Measurements from ENCODE around the gene CECR2. TPM values are rescaled to one million over a fixed set of nuclear protein-coding genes. Genes with fewer than 3 reads are reported as not detected.
"Not testable (repeated sequence)": the region's sequence is repeated elsewhere in the genome, so short reads cannot be mapped to it uniquely, and the experiment has no call there.

CECR2 gene
- total RNA-seq, 1 experiment from 2014 or later = 0.24 TPM

DNA sequence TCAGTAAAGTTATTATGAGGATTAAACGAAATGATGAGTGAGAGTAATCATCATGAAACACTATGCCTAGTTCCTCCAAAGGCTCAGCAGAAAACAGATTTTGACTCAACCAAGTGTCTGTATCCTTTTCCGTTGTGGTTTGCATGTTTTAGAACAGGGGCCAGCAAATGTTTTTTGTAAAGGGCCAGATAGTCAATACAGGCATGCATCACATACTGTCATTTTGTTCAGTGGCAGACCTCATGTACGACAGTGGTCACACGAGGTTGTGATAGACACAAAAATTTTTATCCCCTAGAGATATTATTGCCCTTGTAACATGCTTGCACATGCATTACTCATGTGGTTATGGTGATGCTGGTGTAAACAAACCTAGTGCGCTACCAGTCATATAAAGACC lies 112.2 kb downstream of the CECR2 start:
- in situ Hi-C loops (cut with HindIII; ENCODE audit: low pct_unique_long_range_greater_than_20kb, low sequenced_read_pairs) = no loop called here
- no peak for DNase-seq (ENCODE audit: low read depth)

DNA sequence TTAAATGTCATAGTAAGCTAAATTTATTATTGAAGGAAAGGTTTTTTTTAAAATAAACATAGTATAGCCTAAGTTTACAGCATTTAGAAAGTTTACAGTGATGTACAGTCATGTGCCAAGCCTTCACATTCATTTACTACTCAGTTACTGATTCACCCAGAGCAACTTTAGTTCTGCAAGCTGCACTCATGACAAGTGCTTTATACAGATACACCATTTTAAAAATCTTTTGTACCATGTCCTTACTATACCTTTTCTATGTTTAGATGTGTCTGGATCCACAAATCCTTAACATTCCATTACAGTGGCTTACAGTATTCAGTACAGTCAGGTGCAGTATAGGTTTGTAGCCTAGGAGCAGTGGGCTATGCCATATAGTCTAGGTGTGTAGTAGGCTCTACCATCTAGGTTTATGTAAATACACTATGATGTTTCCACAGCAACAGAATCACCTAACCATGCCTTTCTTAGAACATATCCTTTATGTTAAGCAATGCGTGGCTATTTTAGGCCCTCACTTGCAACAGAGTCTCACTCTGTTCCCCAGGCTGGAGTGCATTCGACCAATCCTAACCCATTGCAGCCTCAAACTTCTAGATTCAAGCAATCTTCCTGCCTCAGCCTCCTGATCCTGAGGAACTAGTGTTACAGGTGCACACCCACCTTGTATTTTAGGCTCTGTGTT lies 114.6 kb downstream of the CECR2 start:
- in situ Hi-C loops (cut with HindIII; ENCODE audit: low pct_unique_long_range_greater_than_20kb, low sequenced_read_pairs) = no loop called here
- DNase-seq (ENCODE audit: low read depth) = peak; percentile 33

DNA sequence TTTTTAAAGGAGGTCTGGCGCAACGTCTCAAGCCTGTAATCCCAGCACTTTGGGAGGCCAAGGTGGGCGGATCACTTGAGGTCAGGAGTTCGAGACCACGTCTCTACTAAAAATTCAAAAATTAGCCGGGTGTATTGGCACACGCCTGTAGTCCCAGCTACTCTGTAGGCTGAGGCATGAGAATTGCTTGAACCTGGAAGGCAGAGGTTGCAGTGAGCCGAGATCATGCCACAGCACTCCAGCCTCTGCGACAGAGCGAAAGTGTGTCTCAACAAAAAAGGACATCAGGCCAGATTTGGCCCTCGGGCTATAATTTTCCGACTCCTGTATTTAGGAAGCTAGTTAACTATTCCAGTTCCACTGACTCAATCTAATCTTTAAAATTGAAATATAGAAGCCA lies 115.3 kb downstream of the CECR2 start:
- DNase-seq (ENCODE audit: low read depth) = no peak

DNA sequence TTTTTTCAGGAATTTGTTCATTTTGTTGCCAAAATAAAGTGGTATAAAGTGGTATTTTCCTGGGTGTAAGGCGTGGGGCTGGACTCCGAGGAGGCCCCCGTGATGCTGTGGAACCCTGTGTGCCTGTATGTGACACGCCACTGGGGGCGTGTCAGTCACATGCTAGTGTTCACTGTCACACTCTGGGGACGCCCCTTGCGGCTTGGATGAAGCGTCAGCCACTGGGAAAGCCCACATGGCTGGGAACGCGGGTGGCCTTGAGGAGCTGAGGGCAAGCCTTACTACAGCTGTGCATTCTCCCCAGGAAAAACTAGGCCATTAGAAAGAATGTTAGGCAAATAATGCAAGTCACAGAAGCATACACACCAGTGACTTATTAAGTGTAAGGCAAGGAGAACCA lies 117.1 kb downstream of the CECR2 start:
- DNase-seq (ENCODE audit: low read depth) = no peak
- in situ Hi-C loops (cut with HindIII; ENCODE audit: low pct_unique_long_range_greater_than_20kb, low sequenced_read_pairs) = no loop called here

More for the DNA sequence above, 115.3 kb downstream of the CECR2 start:
- in situ Hi-C loops (cut with HindIII; ENCODE audit: low pct_unique_long_range_greater_than_20kb, low sequenced_read_pairs) = no loop called here

DNA sequence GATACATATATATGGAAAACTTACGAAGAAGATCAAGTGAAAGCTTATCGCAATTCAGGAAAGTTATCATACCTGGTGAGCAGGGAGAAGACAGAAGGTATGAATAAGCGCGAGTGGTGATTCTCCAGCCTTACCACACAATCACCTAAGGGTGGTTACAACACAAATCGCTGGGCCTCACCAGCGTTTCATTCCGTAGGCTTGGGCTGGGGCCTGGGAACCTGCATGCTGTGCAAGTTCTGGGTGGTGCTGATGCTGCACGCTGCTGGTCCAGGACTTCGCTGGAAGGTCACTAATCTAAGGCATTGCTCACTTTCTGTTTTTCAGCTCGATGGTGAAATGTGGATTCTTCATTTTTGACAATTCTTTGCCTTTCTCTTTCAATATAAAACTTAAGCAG lies 117.5 kb downstream of the CECR2 start:
- no peak for DNase-seq (ENCODE audit: low read depth)
- in situ Hi-C loops (cut with HindIII; ENCODE audit: low pct_unique_long_range_greater_than_20kb, low sequenced_read_pairs) = no loop called here

DNA sequence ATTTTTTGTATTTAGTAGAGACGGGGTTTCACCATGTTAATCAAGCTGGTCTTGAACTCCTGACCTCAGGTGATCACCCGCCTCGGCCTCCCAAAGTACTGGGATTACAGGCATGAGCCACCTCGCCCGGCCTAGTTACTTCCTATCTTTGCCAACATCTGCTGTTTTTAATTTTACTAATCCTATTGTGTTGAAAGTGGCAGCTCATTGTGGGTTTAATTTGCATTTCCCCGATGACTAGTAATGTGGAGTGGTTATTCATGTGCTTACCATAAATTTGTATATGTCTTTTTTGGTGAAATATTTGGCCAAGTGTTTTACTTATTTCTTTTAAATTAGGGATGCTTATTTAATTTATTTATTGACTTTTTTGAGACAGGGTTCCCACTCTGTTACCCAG lies 119.8 kb downstream of the CECR2 start:
- no peak for DNase-seq (ENCODE audit: low read depth)
- in situ Hi-C loops (cut with HindIII; ENCODE audit: low pct_unique_long_range_greater_than_20kb, low sequenced_read_pairs) = no loop called here

DNA sequence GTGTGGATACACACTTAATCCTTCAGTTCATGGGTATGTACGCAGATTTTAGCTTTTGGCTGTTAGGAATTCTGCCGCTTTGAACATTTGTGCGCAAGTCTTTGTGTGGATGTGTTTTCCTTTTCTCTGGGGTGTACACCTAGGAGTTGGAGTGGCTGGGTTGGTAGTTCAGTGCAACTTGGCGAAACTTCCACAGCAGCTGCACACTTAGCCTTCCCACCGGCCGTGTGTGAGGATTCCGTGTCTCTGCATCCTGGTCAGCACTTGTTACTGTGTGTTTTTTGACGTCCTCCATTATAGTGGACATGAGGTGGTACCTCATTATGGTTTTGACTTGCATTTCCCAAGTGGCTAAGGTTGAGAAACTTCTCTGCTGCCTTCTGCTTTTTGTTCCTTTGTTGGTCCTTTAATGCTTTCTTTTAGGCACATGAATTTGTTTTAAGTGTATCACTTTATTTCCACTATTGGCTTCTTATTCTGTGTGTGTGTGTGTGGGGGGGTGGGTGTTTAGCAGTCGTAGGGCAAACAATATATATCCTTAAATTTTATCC lies 121.9 kb downstream of the CECR2 start:
- DNase-seq (ENCODE audit: low read depth) = no peak
- in situ Hi-C loops (cut with HindIII; ENCODE audit: low pct_unique_long_range_greater_than_20kb, low sequenced_read_pairs) = no loop called here

DNA sequence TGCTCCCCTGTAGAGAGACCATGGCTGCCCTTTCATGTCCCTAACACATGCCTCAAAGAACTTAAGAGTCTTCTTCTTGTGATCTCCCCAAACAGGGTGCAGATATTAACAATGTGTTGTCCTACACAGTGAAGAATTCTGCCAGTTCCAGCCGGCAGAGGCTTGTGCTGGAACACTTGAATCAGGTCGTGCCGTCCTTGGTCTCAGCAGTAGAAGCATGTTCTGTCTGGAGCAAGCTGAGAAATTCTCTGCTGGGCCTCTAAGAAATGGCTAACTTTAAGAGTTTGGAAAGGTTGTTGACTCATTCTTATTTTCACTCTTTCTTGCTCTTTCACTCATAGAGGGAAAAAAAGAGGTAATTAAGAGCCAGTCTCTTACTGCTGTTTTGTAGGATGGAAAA lies 123.0 kb downstream of the CECR2 start:
- in situ Hi-C loops (cut with HindIII; ENCODE audit: low pct_unique_long_range_greater_than_20kb, low sequenced_read_pairs) = no loop called here
- DNase-seq (ENCODE audit: low read depth) = no peak

DNA sequence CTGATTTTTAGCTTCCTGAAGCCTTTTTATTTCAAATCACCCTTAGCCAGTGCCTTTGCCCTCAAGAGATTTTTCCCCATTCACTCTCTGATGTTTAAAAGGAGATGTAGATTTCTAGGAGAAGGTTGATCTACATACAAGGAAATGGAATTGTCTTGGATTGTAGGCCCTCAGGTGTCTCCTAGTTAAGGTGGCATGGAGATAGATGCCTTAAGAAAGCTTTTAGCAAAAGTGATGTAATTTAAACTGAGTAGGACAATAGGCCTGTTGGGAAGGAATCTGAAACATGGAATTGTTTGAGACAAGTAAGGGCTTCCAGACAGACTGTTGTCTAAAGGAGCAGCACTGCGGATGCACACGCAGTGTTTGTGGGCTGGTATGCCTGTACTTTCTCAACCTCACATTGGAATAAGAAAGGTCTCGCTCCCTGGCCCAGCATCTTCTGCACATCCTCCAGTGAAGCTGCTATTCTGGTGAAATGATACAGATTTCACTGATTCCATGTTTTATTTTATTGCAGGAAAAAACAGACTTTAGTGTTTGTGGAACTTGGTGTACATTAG lies 124.2 kb downstream of the CECR2 start:
- DNase-seq (ENCODE audit: low read depth) = no peak
- in situ Hi-C loops (cut with HindIII; ENCODE audit: low pct_unique_long_range_greater_than_20kb, low sequenced_read_pairs) = no loop called here

DNA sequence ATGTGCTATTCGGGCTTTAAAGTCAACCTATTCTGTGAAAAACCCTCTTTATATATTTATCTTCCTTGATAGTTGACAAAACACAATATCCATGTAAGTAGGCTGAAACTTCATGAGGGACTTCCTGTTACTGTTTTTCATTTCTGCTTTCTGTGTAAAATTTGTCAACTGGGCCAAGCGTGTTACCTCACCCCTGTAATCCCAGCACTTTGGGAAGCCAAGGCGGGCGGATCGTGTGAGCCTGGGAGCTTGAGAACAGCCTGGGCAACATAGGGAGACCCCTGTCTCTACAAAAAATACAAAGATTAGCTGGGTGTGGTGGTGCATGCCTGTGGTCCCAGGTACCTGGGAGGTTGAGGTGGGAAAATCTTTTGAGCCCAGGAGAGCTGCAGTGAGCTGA lies 127.6 kb downstream of the CECR2 start:
- in situ Hi-C loops (cut with HindIII; ENCODE audit: low pct_unique_long_range_greater_than_20kb, low sequenced_read_pairs) = no loop called here

DNA sequence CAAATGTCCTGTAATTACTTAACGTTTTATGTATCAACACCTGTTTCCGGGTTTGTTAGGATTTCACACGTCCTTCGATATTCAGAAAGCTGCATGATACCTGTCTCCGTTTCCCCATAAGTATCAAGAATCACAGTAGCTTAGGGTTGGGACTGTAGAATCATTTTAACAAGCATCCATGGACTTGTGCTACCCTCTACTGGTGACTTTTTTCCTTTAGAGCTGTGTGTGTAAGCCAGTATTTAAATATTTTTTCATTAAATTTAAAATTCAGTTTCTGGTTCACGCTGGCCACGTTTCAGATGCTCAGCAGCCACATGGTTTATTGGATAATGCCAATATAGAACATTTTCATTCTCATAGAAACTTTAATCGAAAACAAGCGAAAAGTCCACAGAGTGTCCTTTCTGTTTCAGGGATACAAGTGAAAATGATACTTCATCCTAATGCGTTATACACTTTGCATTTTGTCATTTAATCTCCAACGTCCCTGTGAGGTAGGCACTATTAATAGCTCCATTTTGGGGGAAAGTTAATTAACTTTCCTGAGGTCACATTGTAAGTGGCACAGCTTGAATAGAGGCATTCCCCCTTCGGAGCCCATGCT lies 132.5 kb downstream of the CECR2 start:
- in situ Hi-C loops (cut with HindIII; ENCODE audit: low pct_unique_long_range_greater_than_20kb, low sequenced_read_pairs) = no loop called here
- DNase-seq (ENCODE audit: low read depth) = peak; percentile 58

More for the DNA sequence above, 127.6 kb downstream of the CECR2 start:
- no peak for DNase-seq (ENCODE audit: low read depth)

DNA sequence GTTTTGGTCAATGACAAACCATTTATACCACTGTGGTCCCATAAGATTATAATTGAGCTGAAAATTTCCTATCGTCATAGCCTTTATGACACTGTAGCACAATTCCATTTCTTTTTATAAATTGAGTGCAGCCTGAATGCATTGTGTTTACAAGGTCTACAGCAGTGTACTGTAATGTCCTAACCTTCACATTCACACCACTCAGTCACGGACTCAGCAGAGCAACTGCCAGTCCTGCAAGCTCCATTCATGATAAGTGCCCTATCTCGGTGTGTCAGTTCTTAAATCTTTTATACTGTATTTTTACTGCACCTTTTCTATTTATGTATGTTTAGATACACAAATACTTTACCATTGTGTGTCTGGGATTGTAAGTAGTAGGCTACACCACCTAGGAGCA lies 138.8 kb downstream of the CECR2 start:
- no peak for DNase-seq (ENCODE audit: low read depth)
- in situ Hi-C loops (cut with HindIII; ENCODE audit: low pct_unique_long_range_greater_than_20kb, low sequenced_read_pairs) = no loop called here

DNA sequence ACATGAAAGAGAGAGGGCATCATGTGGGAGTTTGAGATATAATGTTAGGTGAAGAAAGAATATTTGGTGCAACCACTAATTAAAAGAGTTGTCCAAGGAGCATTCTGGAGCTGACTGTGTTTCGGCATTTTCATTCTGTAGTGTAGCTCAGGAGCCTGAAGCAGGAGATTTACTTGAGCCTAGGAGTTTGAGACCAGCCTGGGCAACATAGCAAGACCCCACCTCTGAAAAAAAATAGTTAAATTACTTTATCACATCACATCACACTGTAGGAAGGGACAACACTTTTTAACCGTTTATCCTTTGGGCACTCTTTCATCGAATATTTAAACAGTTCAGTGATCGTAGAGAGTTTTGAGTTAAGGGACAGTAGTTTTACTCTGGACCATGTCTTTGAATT lies 143.7 kb downstream of the CECR2 start:
- no peak for DNase-seq (ENCODE audit: low read depth)
- in situ Hi-C loops (cut with HindIII; ENCODE audit: low pct_unique_long_range_greater_than_20kb, low sequenced_read_pairs) = no loop called here

DNA sequence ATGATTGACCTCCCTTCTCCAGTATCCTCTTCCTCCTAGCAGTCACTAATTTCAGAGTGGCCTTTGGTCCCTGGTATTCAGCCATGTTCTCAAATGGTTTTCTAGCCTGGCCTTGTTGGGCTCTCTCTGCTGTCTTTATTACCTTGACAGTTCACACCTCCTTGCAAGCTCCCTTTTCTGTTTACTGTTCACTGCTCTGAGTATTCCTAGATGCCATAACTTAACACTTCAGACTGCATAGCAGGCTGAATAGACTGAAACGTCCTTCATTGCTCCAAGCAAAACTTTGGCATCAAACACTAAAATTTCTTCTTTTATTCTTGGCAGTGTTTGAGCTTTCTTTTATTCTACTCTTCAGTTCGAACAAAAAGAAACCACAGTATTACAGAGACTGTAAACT lies 144.4 kb downstream of the CECR2 start:
- in situ Hi-C loops (cut with HindIII; ENCODE audit: low pct_unique_long_range_greater_than_20kb, low sequenced_read_pairs) = no loop called here
- DNase-seq (ENCODE audit: low read depth) = no peak

DNA sequence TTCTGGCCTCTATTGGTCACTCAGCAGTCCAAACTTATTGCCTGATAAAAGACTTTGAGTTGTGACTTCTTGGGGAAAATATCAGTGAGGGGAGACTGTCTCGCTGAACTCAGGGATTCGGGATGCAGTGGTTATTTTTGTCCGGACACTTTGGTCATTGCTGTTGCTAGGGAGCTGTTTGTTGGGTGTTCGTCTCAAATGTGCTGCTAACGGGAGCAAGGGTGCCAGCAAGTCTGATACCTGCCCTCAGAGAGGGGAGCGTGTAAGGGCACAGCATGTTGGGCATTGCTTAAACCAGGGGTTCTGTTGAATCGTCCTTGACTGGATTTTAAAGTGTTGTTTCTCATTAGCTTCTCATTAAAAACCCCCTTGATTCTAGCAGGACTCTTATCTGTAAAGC lies 144.8 kb downstream of the CECR2 start:
- DNase-seq (ENCODE audit: low read depth) = no peak
- in situ Hi-C loops (cut with HindIII; ENCODE audit: low pct_unique_long_range_greater_than_20kb, low sequenced_read_pairs) = no loop called here

DNA sequence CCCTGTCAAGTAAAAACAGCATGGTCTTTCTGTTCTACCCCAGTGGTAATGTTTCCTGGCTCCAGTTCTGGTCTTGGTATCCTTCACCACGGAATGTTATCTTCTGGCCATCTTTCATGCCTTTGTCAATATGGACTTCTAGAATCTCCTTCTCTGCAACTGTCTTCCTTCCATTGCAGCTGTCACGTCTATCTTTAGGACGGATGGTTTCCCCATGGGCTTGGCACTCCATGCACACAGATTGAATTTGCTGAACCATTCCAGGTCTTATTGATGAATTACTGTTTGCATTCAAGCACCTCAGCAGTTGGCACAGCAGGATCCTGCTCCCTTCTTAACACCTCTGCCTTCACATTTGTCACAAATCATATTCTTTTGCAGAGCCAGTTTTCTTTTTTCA lies 149.1 kb downstream of the CECR2 start:
- in situ Hi-C loops (cut with HindIII; ENCODE audit: low pct_unique_long_range_greater_than_20kb, low sequenced_read_pairs) = no loop called here
- DNase-seq (ENCODE audit: low read depth) = no peak

DNA sequence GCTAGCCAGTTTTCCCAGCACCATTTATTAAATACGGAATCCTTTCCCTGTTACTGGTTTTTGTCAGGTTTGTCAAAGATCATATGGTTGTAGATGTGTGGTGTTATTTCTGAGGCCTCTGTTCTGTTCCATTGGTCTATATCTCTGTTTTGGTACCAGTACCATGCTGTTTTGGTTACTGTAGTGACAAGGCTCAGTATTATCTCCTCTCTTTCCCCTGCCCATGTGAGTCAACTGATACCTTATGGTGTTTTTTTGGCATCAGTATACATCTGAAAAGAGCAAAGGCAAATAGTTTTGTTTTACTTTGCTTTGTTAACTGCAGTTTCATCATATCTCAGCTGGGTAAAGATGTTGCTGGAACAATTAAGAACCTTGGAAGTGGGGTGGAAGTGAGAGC lies 152.7 kb downstream of the CECR2 start:
- in situ Hi-C loops (cut with HindIII; ENCODE audit: low pct_unique_long_range_greater_than_20kb, low sequenced_read_pairs) = not testable (repeated sequence)

DNA sequence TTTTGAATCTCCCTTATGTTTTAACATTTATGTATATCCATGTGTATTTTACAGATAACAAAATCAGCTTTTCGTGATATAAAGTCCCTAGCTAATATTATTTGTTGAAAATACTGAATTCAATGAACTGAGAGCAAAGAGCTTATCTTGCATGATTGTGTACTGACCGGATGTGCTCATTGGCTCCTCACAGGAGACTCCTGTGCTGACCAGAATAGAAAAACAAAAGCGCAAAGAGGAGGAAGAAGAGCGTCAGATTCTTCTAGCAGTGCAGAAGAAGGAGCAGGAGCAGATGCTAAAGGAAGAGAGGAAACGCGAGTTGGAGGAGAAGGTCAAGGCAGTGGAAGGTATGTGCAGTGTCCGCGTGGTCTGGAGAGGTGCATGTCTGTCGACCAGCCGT lies 154.7 kb downstream of the CECR2 start:
- no peak for DNase-seq (ENCODE audit: low read depth)
- in situ Hi-C loops (cut with HindIII; ENCODE audit: low pct_unique_long_range_greater_than_20kb, low sequenced_read_pairs) = no loop called here

More for the DNA sequence above, 152.7 kb downstream of the CECR2 start:
- DNase-seq (ENCODE audit: low read depth) = not testable (repeated sequence)

DNA sequence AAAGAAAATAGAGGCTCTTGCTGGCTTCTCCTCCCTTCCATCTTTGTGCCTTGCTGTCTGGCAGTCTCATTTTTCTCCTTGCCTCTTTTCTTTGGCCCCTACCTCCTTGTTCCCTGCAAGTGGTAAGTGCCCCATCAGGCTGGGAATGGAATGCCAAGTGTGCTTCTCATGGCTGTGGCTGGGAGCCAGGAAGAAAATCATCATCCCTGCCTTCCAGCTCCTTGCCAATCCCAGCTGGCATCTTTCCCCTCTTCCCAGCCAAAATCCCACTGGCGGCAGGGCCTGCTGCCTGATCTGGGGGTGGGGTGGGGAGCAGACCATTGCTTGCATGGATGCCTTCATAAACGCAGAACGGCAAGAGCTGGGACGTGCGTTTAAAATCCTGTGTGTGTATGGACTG lies 167.0 kb downstream of the CECR2 start:
- DNase-seq (ENCODE audit: low read depth) = no peak
- in situ Hi-C loops (cut with HindIII; ENCODE audit: low pct_unique_long_range_greater_than_20kb, low sequenced_read_pairs) = no loop called here

DNA sequence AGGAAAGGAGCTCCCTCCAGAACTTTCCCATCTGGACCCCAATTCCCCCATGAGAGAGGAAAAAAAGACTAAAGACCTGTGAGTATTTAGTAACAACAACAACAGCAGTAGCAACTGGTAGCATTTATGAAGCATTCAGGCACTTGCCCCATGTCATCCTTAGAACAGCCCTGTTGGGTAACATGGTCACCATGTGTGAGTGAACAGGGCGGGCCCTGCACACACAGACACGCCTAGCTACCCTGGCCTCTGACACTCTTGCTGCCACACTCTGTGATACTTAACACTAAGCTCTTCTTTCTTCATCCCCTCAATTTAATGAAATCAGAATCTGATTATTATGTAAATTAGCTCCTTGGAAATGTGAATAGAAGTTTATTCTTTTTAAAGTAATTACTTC lies 167.9 kb downstream of the CECR2 start:
- no peak for DNase-seq (ENCODE audit: low read depth)
- in situ Hi-C loops (cut with HindIII; ENCODE audit: low pct_unique_long_range_greater_than_20kb, low sequenced_read_pairs) = no loop called here
